NCI-H82 treated with DMSO at 0.1 percent for 48 hours (cell line): ENCODE results near the gene USP44.
"Not testable (repeated sequence)": the region's sequence is repeated elsewhere in the genome, so short reads cannot be mapped to it uniquely, and the experiment has no call there.

Experiments
- DNase-seq: peaks from one replicate; lab custom pipeline; 2025; ENCODE audit not compliant: unreplicated experiment; lab: John Stamatoyannopoulos, UW

Gene USP44

GRCh38 chr12:95551305-95551704 lies at the start of gene USP44:
Gene USP44 (minus strand): TSS chr12:95551476. CDS start chr12:95534256, 17,220 bp downstream.
- DNase-seq = no peak

DNA sequence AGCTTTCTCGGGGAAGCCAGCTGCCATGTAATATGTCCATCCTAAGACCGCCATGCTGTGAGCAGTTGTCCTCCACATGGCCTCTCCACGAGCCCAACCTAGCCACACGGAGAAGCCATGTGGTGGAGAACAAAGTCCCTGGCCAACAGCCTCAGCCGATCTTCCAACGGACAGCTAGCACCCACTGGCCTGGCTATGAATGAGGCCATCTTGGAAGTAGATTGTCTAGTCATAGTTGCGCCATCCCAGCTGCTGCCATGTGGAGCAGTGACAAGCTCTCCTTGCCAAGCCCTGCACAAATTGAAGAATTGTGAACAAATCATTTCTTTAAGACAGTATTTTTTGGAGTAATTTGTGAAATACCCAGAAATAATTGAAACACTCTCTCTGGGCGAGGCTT lies 49.3 kb upstream of the USP44 start:
- DNase-seq = no peak

DNA sequence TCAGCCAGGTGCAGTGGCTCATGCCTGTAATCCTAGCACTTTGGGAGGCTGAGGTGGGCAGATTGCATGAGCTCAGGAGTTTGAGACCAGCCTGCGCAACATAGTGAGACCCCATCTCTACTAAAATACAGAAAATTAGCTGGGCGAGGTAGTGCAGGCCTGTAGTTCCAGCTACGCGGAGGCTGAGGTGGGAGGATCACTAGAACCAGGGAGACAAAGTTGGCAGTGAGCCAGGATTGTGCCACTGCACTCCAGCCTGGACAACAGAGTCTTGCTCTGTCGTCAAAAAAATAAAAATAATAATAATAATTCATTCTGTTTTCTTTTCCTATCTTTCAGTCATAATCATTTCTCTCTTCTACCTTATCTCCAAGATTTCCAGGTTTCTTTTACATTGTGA lies 48.6 kb upstream of the USP44 start:
- DNase-seq = no peak

GRCh38 chr12:95594136-95594535 lies 42.9 kb upstream of the USP44 start:
- no peak for DNase-seq

GRCh38 chr12:95593266-95593871 lies 42.1 kb upstream of the USP44 start:
- DNase-seq = no peak

DNA sequence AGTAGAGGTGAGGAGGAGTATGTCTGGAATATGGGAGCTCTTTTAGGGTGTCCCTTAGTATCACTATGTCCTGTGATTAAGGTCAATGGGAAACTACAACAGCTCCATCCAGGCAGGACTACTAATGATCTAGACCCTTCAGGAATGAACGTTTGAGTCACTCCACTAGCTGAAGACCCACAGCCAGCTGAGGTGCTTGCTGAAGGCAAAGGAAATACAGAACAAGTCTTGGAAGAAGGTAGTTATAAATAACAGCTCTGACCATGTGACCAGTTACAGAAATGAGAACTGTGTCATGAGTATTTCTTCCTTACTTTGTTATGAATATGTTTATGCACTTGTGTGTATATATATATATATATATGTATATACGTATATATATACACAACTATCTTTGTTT lies 40.5 kb upstream of the USP44 start:
- no peak for DNase-seq

GRCh38 chr12:95590775-95591174 lies 39.5 kb upstream of the USP44 start:
- DNase-seq = no peak

- DNase-seq = no peak
Observed at GRCh38 chr12:95583933-95584332, 32.7 kb upstream of the USP44 start.

- DNase-seq = peak; percentile 23
Observed at GRCh38 chr12:95582230-95583058, 31.2 kb upstream of the USP44 start.

- no peak for DNase-seq
Observed at GRCh38 chr12:95577820-95578219, 26.5 kb upstream of the USP44 start.

DNA sequence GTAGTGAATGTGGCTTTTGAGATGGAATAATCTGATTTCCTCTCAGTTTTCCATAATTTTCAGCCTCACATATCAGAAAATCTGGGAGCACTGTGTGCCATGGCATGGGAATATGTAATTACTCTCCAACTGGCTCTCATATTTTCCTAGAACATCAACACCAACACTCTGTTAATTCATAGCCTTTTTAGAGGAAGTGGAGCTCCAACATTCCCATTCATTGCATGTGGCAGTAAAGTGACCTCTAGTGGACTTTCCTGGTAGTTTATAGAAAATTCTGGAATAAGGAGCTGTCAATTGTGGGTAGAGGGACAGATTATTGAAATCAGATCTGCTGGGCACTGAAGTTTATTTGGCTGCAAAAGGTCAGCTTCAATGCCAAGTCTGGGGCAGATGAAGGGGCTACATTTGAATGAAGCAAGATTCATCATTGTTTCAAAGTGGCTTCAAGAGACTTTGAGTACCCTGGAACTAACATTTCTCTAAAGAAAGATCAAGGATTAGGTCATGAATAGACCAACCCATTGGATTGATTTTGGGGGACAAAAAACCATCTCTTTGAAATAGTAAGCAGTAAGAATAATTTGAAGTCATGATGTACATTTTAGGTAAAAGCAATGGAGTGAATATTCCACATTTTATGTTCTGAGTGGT lies 23.6 kb upstream of the USP44 start:
- peak; percentile 11 for DNase-seq

- no peak for DNase-seq
Observed at GRCh38 chr12:95573951-95574576, 22.8 kb upstream of the USP44 start.

DNA sequence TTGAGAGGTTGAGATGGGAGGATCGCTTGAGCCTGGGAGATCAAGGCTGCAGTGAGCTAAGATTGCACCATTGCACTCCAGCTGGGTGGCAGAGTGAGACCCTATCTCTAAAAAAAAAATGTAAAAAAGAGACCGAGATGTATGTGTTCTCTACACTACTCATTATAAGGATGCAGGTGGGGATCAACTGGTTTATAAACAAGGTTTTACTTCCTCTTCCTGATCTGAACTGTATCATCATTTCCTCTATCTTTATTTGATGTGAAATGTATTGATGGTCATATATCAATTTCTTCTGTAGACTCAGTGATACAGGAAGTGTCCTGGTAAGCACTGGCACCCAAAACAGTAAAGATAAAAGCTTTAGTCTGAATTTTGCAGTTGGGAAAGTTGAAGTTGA lies 20.1 kb upstream of the USP44 start:
- DNase-seq = no peak

GRCh38 chr12:95568045-95568444 lies 16.8 kb upstream of the USP44 start:
- not testable (repeated sequence) for DNase-seq

- DNase-seq = no peak
Observed at GRCh38 chr12:95557625-95558024, 6.3 kb upstream of the USP44 start.

- no peak for DNase-seq
Observed at GRCh38 chr12:95554532-95555071, 3.3 kb upstream of the USP44 start.

DNA sequence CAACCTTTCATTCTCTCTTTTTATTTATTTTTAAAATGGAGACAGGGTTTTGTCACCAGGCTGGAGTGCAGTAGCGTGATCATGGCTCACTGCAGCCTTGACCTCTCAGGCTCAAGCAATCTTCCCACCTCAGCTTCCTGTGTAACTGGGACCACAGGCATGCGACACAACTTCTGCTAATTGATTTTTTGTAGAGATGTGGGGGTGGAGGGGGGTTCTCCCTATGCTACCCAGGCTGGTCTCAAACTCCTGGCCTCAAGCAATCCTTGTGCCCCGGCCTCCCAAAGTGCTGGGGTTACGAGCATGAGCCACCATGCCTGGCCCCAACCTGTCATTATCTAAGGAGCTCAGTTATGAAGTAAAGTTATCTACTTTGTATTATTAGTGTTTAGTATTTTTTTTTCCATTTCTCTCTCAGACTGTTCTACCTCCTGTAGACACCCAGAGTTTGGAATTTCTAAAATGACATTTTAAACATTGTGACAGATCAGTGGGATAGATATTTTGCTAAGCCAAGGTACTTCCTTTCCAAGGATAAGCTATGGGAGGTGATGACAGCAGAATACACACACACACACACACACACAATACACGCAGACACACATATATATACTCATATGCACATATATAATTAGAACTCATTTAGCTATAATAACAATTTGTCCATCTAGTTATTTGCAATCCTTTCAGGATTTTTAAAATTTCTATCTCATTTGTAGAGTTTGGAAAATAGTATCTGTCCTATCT lies 2.1 kb upstream of the USP44 start:
- DNase-seq = no peak

GRCh38 chr12:95551913-95552516 lies 739 bp upstream of the USP44 start:
- no peak for DNase-seq

DNA sequence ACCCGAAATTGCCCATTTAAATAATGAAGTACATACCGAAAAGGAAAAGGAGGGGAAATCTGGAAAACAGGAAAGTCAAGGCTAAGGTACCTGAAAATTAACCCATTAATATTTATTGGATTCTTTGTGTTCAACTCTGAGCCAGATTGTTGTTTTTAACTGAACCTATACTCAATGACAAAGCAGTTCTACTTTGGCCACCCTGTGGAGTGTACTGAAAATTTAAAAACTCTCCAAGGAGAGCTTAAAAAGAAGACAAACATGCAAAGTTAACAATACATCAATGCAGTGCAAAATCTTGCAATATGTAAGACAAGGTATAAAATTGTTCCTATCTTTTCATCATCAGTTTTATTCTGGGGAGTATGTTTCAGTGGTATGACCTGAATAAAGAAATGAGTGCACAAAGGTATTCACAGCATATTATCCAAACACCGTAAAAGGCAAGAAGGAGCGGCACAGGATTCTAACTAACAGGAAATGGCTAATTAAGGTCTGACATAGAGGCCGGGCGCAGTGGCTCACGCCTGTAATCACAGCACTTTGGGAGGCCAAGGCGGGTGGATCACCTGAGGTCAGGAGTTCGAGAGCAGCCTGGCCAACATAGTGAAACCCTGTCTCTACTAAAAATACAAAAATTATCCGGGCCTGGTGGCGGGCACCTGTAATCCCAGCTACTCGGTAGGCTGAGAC lies 1.7 kb downstream of the USP44 start:
- no peak for DNase-seq
